Activated CD8-positive, alpha-beta T cell treated with anti-CD3 and anti-CD28 coated beads for 36 hours (primary cell): ENCODE results near the gene SMIM7. TPM values are rescaled to one million over a fixed set of nuclear protein-coding genes. Genes with fewer than 3 reads are reported as not detected.

Source experiments
- ATAC-seq: fragments of 200-7000 bp; cut with Tn5 transposase; one replicate; pipeline ENCODE4 v1.10.0; 2021; ENCODE audit warnings: mild to moderate bottlenecking, moderate library complexity
- CTCF ChIA-PET: fragments of 350-600 bp; sonication (Branson Sonifier 250); formaldehyde crosslinking; loops from one replicate; lab custom pipeline; 2021; ENCODE audit warnings: antibody characterized with exemption; lab: Charles Lee
- POLR2A ChIA-PET: fragments of 350-600 bp; sonication (Branson Sonifier 250); formaldehyde crosslinking; loops from one replicate; lab custom pipeline; 2021; ENCODE audit warnings: antibody characterized with exemption; lab: Charles Lee
- DNase-seq: peaks from one replicate; pipeline ENCODE4 v3.0.0-alpha.2; 2020
- H3K27ac Mint-ChIP-seq: one replicate; pipeline ENCODE4 v1.8.0; 2021; ENCODE audit warnings: mild to moderate bottlenecking, mixed read lengths
- H3K27me3 Mint-ChIP-seq: one replicate; pipeline ENCODE4 v1.8.0; 2021; ENCODE audit warnings: mixed read lengths
- H3K36me3 Mint-ChIP-seq: one replicate; pipeline ENCODE4 v1.8.0; 2021; ENCODE audit warnings: low read depth, mixed read lengths
- H3K4me1 Mint-ChIP-seq: one replicate; pipeline ENCODE4 v1.8.0; 2021; ENCODE audit warnings: low read depth, mixed read lengths
- H3K4me3 Mint-ChIP-seq: one replicate; pipeline ENCODE4 v1.8.0; 2021; ENCODE audit warnings: mild to moderate bottlenecking, moderate library complexity, mixed read lengths
- H3K9me3 Mint-ChIP-seq: one replicate; pipeline ENCODE4 v1.8.0; 2021; ENCODE audit warnings: mixed read lengths
- intact Hi-C: fragments of 100-400 bp; cut with micrococcal nuclease; formaldehyde crosslinking; loops from one replicate; pipeline ENCODE4 v1.10.0; 2022
- total RNA-seq, 2 experiments: library from RNA; stranded (reverse); gene quantifications; one replicate each; pipeline ENCODE4 v1.2.3, GENCODE V29; 2021
- TF ChIP-seq, protein P1 (sequence below): fragments of 200-600 bp; IDR thresholded peaks from one replicate; pipeline ENCODE4 v1.8.0; 2022; ENCODE audit warnings: antibody characterized with exemption, mild to moderate bottlenecking

The SMIM7 gene
- total RNA-seq, 2 experiments from 2014 or later, result 48.0 to 55.0 TPM

GRCh38 chr19:16615808-16616207 is 44.1 kb downstream of the SMIM7 start:
- ATAC-seq, result peak; percentile 24
- DNase-seq, result no peak
- peaks cover under 1% of the 10 kb centered on the region for H3K36me3 Mint-ChIP-seq
- H3K4me1 Mint-ChIP-seq, result peaks cover 63% of the 10 kb centered on the region
- POLR2A ChIA-PET, result interaction anchor here (0.6 to 5.2 kb wide), 6 partner anchors 11 to 494 kb away, joined by 3 to 40 read pairs (median 3); partner anchors contain the start of genes MED26, SMIM7 and TMEM38A
- no peak overlapping the region for H3K27ac Mint-ChIP-seq
- TF ChIP-seq, protein P1, sequence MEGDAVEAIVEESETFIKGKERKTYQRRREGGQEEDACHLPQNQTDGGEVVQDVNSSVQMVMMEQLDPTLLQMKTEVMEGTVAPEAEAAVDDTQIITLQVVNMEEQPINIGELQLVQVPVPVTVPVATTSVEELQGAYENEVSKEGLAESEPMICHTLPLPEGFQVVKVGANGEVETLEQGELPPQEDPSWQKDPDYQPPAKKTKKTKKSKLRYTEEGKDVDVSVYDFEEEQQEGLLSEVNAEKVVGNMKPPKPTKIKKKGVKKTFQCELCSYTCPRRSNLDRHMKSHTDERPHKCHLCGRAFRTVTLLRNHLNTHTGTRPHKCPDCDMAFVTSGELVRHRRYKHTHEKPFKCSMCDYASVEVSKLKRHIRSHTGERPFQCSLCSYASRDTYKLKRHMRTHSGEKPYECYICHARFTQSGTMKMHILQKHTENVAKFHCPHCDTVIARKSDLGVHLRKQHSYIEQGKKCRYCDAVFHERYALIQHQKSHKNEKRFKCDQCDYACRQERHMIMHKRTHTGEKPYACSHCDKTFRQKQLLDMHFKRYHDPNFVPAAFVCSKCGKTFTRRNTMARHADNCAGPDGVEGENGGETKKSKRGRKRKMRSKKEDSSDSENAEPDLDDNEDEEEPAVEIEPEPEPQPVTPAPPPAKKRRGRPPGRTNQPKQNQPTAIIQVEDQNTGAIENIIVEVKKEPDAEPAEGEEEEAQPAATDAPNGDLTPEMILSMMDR, result no peak
- intact Hi-C loops, result no loop called here
- CTCF ChIA-PET, result interaction anchor here (1.2 kb wide), 1 partner anchor 11 kb away, joined by 3 read pairs; no protein-coding TSS in a partner anchor
- H3K9me3 Mint-ChIP-seq, result no peaks in the 10 kb centered on the region
- H3K27me3 Mint-ChIP-seq, result no peaks in the 10 kb centered on the region
- no peak overlapping the region for H3K4me3 Mint-ChIP-seq

- intact Hi-C loops, result no loop called here
- H3K27ac Mint-ChIP-seq, result peak overlapping the region; percentile 51
- H3K36me3 Mint-ChIP-seq, result no peaks in the 10 kb centered on the region
- H3K27me3 Mint-ChIP-seq, result no peaks in the 10 kb centered on the region
- no peaks in the 10 kb centered on the region for H3K9me3 Mint-ChIP-seq
- ATAC-seq, result peak; percentile 24
- peaks cover 60% of the 10 kb centered on the region for H3K4me1 Mint-ChIP-seq
- no peak for DNase-seq
- ChIA-PET CTCF (no interaction called here), POLR2A (interaction anchor here (0.8 to 5.2 kb wide), 3 partner anchors 12 to 45 kb away, joined by 3 to 40 read pairs (median 3); partner anchors contain the start of genes MED26, SMIM7 and TMEM38A)
- H3K4me3 Mint-ChIP-seq, result no peak overlapping the region
- TF ChIP-seq, protein P1, result no peak
Observed at GRCh38 chr19:16614941-16615340, 45.0 kb downstream of the SMIM7 start.

DNA sequence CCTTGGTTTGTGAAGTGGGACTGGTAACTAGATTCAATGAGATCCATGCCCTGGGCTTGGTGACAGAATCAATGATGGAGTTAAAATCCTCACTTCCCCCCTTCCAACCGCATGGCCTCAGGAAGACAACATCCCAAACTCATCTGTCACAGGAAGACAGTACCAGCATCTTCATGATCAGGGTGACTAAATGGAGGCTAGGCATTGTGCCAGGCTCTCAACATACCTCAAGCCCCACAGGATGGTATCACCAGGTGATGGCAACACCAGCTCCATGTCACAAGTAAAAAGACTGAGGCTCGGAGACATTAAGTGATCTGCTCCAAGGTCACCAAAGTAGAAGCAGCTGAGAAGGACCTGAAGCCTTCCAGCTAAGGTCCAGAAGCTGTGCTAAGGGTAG is 46.1 kb downstream of the SMIM7 start:
- Mint-ChIP-seq H3K4me1 (peaks cover 52% of the 10 kb centered on the region), H3K36me3 (no peaks in the 10 kb centered on the region)
- CTCF ChIA-PET, result no interaction called here

DNA sequence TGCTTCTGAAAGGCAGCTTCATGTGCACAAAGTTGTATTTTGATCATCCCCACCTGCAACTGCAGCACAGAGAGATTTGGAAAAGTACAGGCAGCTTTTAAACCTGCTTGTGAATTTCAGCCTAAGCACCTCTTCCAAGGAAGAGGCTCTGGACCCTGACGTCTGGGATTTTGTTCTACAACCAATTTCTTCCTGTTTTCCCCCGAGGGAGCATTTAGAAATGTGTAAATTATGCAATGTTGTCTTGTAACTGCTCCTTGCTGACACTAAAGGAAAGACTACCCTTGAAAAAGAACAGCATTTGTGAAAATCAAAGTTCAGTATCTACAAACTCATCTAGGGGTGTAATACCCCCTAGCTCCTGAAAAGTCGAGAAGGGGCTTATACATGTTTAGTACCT is 47.3 kb downstream of the SMIM7 start:
- DNase-seq (no peak), ATAC-seq (no peak)
- no peaks in the 10 kb centered on the region for H3K36me3 Mint-ChIP-seq
- no peaks in the 10 kb centered on the region for H3K27me3 Mint-ChIP-seq
- no peak overlapping the region for H3K4me3 Mint-ChIP-seq
- H3K9me3 Mint-ChIP-seq, result no peaks in the 10 kb centered on the region
- POLR2A ChIA-PET, result interaction anchor here (1.0 to 2.1 kb wide), 5 partner anchors 12 to 86 kb away, joined by 3 to 11 read pairs (median 3); no protein-coding TSS in a partner anchor
- intact Hi-C loops, result no loop called here
- CTCF ChIA-PET, result interaction anchor here (1.3 kb wide), 1 partner anchor 14 kb away, joined by 3 read pairs; no protein-coding TSS in a partner anchor
- no peak overlapping the region for H3K27ac Mint-ChIP-seq
- TF ChIP-seq, protein P1, result no peak
- H3K4me1 Mint-ChIP-seq, result peaks cover 58% of the 10 kb centered on the region

More for the DNA sequence above, 46.1 kb downstream of the SMIM7 start:
- Mint-ChIP-seq H3K27ac (no peak overlapping the region), H3K9me3 (no peaks in the 10 kb centered on the region), H3K27me3 (no peaks in the 10 kb centered on the region), H3K4me3 (no peak overlapping the region)
- no peak for ATAC-seq
- TF ChIP-seq, protein P1, result no peak
- POLR2A ChIA-PET, result no interaction called here
- no peak for DNase-seq
- intact Hi-C loops, result no loop called here

DNA sequence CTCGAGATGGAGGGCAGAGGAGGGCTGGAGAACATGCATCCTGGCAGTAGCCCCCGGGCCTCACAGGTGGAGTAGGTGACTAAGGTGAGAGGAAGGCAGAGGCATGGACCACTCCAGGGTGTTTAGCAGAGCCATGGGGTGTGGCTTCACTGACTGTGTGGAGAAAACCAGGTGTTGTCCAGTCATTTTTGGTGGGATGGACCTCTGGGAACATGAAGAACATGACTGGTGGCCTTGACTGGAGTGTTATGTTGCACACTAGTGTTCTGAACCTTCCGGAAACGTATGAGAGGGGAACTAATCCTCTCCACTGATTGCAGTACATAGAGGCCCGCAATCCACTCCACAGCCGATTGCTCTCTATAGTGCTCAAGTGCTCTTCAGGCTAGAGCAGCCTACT is 48.8 kb downstream of the SMIM7 start:
- POLR2A ChIA-PET, result interaction anchor here (1.5 kb wide), 1 partner anchor 14 kb away, joined by 5 read pairs; no protein-coding TSS in a partner anchor
- DNase-seq, result no peak
- Mint-ChIP-seq H3K27me3 (no peaks in the 10 kb centered on the region), H3K4me1 (peaks cover 45% of the 10 kb centered on the region), H3K27ac (peak overlapping the region; percentile 6), H3K9me3 (no peaks in the 10 kb centered on the region), H3K36me3 (no peaks in the 10 kb centered on the region), H3K4me3 (no peak overlapping the region)
- TF ChIP-seq, protein P1, result no peak
- ATAC-seq, result no peak
- CTCF ChIA-PET, result no interaction called here
- intact Hi-C loops, result no loop called here
